NCI-H2227 (cell line): ENCODE data around the gene GALNT12.
A peak's percentile ranks its signal among the peaks of the same experiment; 100 is the strongest.

ENCODE experiments used
- DNase-seq: peaks from one replicate; lab custom pipeline; 2025; ENCODE audit not compliant: unreplicated experiment; lab: John Stamatoyannopoulos, UW

The GALNT12 gene

GRCh38 chr9:98830554-98830953, 23.1 kb downstream of the GALNT12 start:
- no peak for DNase-seq

DNA sequence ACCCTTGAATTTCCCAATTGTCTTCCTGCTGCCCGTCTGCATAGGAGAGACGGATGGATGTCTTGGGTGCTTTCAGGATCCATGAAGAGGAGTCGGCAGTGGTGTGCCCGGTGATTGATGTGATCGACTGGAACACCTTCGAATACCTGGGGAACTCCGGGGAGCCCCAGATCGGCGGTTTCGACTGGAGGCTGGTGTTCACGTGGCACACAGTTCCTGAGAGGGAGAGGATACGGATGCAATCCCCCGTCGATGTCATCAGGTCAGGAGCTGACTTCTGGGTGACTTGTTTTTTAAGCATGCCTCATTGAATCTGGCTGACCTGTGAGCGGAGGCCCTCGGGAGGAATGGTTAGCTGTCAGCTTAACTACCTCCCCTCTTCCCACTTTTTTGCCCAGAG, 24.2 kb downstream of the GALNT12 start:
- DNase-seq = no peak

DNA sequence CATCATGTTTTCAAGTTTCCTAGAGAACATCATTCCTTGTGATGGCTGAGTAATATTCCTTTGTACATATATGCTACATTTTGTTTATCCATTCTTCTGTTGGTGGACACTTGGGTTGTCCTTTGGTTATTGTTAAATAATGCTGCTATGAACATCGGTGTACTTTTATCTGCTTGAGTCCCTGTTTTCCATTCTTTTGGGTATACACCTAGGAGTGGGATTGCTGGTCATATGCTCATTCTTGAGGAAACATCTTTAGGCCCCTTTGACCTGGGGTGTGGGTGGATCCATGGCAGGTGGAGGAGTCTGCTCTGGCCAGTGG, 25.3 kb downstream of the GALNT12 start:
- DNase-seq = no peak

DNA sequence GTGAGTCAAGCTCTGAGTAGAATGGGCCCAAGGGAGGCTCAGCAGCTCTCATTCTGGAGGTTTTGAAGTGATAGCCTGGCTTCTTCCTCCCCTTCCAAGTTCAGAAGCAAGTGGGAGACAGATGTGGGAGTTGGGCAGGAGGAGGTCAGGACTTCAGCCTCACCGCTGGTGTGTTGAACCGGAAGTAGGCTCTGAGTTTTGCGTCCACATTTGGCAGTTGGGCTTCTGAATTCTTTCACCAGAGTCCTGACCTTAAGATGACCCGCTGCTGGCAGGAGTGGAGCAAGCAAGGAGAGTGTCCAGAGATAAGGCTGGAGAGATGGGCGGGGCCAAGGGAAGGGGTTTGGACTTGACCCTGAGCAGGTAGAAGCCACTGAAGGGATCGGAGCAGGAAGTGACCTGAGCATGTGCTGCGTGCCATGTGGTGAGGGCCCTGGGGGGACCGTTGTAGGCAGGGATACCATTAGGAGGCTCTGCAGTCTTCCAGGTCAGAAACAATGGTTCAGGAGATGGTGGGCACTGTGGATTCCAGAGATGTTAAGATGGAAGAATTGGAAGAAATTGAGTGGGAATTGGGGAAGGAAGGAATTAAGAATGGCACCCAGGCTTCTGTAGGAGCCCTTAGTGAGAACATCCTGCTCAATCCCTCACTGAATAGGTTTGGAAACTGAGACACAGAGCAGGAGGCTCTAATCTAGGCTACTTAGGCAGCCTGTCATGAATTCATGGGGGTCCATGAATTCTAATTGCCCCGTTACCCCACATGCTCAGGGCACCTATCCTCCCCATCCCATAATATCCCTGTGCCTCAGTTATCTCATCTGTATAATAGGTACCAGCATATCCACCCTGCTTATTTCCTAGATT, 25.9 kb downstream of the GALNT12 start:
- DNase-seq = no peak

- DNase-seq = no peak
These were observed 26.9 kb downstream of the GALNT12 start for GRCh38 chr9:98834386-98834785.

DNA sequence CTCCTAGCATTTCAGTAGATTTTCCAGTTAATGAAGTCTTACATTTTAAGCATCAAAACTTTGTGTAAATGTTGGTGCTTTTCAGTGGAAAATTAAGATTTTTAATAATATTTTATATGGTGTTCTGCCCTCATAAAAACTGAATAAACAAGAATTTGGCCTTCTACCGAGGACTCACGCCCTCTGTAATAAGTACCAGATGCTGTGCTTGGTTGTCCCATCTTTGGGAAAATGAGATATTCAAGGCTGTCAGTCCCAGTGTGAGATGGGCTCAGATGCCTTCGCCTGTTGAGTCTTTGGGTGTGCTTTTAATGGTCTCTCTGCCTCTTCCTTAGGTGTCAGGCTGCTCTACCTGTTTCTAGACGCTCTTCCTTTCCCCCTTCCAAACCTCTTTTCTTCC, 28.7 kb downstream of the GALNT12 start:
- DNase-seq = no peak

DNA sequence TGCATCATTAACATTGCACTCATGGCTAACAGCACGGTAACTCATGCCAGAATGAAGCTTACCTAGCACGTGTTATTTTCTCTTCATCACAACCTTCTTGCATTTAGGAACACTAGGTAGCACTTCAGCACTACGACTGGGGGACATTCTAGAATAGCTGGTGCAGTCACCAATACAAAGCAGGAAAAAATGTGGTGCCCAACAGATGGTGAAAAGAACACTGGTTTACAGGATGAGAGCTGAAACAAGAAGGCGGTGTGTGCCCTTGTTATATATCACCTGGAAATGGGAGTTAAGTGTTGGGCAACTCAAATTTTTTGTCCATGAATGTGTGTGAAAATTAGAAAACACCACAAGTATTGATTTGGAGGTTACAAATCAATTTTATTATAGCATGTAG, 30.0 kb downstream of the GALNT12 start:
- DNase-seq = no peak

- DNase-seq = no peak
These were observed 30.8 kb downstream of the GALNT12 start for GRCh38 chr9:98838155-98838867.

DNA sequence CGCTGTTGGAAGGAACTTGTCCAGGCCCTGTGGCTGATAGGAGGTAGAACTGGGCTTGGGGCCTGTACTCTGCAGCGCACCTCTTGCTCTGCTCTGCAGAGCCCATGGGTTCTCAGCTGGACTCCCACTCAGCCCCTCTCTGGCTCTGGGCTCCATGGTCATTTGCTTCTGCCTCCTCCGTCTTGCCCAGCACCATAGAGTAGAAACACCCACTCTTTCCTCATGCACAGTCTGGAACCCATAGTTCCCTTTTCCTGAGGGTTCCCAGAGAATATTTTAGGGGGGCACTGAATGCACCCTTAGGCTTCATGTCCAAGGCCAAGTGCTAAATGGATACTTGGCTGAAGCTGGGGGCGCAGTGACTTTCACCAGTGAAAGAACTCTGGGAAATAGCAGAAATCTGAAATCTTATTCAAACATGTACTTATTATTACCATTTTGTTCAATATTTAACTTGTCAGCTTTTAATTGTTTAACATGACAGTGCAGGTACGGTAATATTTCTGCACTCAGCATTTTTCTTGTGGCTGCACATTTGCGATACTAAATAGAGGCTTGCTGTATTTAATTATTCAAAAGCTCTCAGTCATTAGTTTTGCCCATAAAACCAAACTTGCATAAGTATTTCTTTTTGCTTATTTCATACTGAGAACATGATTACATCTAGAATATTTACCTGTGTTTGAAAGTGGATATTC, 31.5 kb downstream of the GALNT12 start:
- DNase-seq = no peak

GRCh38 chr9:98839724-98840123, 32.3 kb downstream of the GALNT12 start:
- DNase-seq = no peak

DNA sequence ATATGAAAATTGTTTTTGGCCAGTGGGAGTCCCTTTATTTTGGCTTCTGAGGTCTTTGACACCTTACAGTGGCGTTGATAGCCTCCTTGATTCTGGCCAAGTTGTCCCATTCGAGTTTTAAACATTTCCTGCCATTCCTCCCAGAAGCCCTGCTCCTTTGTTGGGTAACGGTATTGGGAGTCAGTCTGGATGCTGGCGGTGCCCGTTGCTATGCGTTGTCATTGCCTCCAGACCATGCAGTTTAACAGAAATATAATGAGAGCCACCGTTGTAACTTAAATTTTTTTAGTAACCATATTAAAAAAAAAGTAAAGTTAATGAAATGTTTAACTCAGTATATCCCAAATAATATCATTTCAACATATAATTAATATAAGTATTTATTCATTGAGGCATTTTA, 35.0 kb downstream of the GALNT12 start:
- DNase-seq = no peak

- DNase-seq = no peak
These were observed 38.6 kb downstream of the GALNT12 start for GRCh38 chr9:98846081-98846480.

- no peak for DNase-seq
These were observed 39.4 kb downstream of the GALNT12 start for GRCh38 chr9:98846879-98847278.

- DNase-seq = peak; percentile 78
These were observed 41.1 kb downstream of the GALNT12 start for GRCh38 chr9:98848450-98849149.

GRCh38 chr9:98849563-98849962, 42.1 kb downstream of the GALNT12 start:
- DNase-seq = no peak

DNA sequence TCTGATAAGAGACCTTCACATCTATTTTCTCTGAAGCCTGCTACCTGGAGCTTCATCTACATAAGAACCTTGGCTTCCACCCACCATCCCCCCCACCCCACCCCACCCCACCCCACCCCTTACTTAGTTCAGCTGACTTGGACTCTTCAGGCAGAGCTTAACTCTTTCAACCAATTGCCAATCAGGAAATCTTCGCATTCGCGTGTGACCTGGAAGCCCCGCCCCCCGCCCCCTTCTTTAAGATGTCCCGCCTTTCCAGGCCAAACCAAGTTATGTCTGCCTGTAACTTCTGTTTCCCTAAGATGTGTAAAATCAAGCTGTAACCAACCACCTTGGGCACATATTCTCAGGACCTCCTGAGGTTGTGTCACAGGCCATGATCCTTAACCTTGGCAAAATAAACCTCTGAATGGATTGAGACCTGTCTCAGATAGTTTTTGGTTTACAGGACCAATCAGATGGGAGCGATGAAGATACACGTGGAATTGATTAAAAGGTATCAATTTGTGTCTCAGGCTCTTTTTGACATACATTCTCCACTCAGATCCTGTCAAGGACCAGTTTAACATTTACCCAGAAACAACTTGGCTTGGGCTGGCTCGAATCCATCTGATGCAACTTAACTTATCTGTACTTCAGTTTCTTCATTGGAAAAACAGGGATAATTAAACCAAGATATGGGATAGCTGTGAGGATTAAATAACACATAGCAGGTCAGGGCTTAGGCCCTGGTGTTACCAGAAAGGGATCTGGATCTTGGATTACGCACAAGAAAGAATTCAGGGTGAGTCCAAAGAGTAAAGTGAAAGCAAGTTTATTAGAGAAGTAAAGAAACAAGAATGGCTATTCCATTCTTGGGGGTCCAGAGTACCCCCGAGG, 43.6 kb downstream of the GALNT12 start:
- DNase-seq = no peak

GRCh38 chr9:98851730-98852459, 44.4 kb downstream of the GALNT12 start:
- no peak for DNase-seq

- DNase-seq = no peak
These were observed 44.9 kb downstream of the GALNT12 start for GRCh38 chr9:98852460-98852734.

DNA sequence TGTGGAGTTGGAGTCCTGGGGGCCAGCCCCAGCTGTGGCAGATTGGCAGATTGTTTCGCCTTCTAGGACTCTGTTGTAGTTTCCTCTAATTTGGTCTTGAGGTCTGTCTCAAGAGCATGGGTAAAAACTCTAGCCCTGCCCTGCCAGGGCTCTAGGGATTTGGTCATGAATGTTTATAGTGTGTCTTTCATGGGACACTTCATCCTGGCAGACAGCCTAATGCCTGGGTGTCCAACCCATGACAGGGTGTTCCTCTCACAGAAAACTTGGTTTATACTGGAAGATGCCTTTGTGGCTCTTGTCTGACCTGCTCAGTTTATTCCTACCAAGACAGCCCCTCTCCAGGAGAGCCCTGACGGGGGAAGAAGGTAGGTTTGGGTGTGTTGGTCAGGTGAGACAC, 45.5 kb downstream of the GALNT12 start:
- DNase-seq = no peak

GRCh38 chr9:98854266-98854665, 46.8 kb downstream of the GALNT12 start:
- no peak for DNase-seq
